DOHH2 (cell line): ENCODE measurements around the gene CORO2B.

Source experiments
- H3F3A ChIP-seq: fragments of 200-600 bp; sonication (generic), shearing (Covaris generic); 2 replicates; pipeline ENCODE4 v1.6.0; 2016; ENCODE audit warnings: antibody characterized with exemption, mild to moderate bottlenecking; ENCODE audit not compliant: control insufficient read depth, insufficient read depth
- H3K27ac ChIP-seq: fragments of 200-600 bp; sonication (generic); 2 replicates; pipeline ENCODE4 v1.5.1; 2014; ENCODE audit warnings: low read depth, mild to moderate bottlenecking, low read length, moderate library complexity
- H3K27me3 ChIP-seq: fragments of 200-600 bp; sonication (generic); 2 replicates; pipeline ENCODE4 v1.6.1; 2014; ENCODE audit warnings: mild to moderate bottlenecking, low read length, mixed read lengths; ENCODE audit not compliant: control insufficient read depth
- H3K36me3 ChIP-seq: fragments of 200-600 bp; sonication (generic); 2 replicates; pipeline ENCODE4 v1.6.1; 2014; ENCODE audit warnings: mild to moderate bottlenecking, low read length, moderate library complexity, mixed read lengths; ENCODE audit not compliant: control insufficient read depth
- H3K4me1 ChIP-seq: fragments of 200-600 bp; sonication (generic); 2 replicates; pipeline ENCODE4 v1.6.1; 2014; ENCODE audit warnings: mild to moderate bottlenecking, low read length, mixed read lengths; ENCODE audit not compliant: control insufficient read depth
- H3K4me2 ChIP-seq: fragments of 200-600 bp; sonication (generic); 2 replicates; pipeline ENCODE4 v1.6.0; 2014; ENCODE audit warnings: mild to moderate bottlenecking, low read length, moderate library complexity
- H3K4me3 ChIP-seq: fragments of 200-600 bp; sonication (generic); 2 replicates; pipeline ENCODE4 v1.5.1; 2014; ENCODE audit warnings: mild to moderate bottlenecking, low read length, mixed read lengths
- H3K79me2 ChIP-seq: fragments of 200-600 bp; sonication (generic); 2 replicates; pipeline ENCODE4 v1.6.1; 2014; ENCODE audit warnings: mild to moderate bottlenecking, low read length, mixed read lengths; ENCODE audit not compliant: control insufficient read depth
- H3K9me2 ChIP-seq: fragments of 200-600 bp; sonication (generic); replicated peaks from 2 replicates; pipeline ENCODE4 v1.6.1; 2014; ENCODE audit warnings: mild to moderate bottlenecking, low read length, mixed read lengths; ENCODE audit not compliant: control insufficient read depth
- H3K9me3 ChIP-seq: fragments of 200-600 bp; sonication (generic); 2 replicates; pipeline ENCODE4 v1.6.1; 2014; ENCODE audit warnings: antibody characterized with exemption, low read length, mixed read lengths; ENCODE audit not compliant: control insufficient read depth, insufficient read depth
- H4K20me1 ChIP-seq: fragments of 200-600 bp; sonication (generic); 2 replicates; pipeline ENCODE4 v1.6.0; 2014; ENCODE audit warnings: low read depth, mild to moderate bottlenecking, antibody characterized with exemption, low read length, moderate library complexity; ENCODE audit not compliant: control insufficient read depth, insufficient read depth
- EZH2phosphoT487 ChIP-seq: fragments of 200-600 bp; sonication (generic); IDR thresholded peaks from 2 replicates; pipeline ENCODE4 v1.6.1; 2017; ENCODE audit warnings: borderline replicate concordance, mild to moderate bottlenecking, antibody characterized with exemption, low read length, moderate library complexity, mixed read lengths
- TF ChIP-seq, protein P1 (sequence below): fragments of 200-600 bp; sonication (generic); IDR thresholded peaks from one replicate; pipeline ENCODE4 v1.5.1; 2014; ENCODE audit warnings: antibody characterized with exemption, mild to moderate bottlenecking, low read depth, low read length; ENCODE audit not compliant: poor library complexity, severe bottlenecking

CORO2B gene

GRCh38 chr15:68550498-68551295, 28.1 kb upstream of the CORO2B start:
- H3K9me3 ChIP-seq, result no peaks in the 10 kb centered on the region

DNA sequence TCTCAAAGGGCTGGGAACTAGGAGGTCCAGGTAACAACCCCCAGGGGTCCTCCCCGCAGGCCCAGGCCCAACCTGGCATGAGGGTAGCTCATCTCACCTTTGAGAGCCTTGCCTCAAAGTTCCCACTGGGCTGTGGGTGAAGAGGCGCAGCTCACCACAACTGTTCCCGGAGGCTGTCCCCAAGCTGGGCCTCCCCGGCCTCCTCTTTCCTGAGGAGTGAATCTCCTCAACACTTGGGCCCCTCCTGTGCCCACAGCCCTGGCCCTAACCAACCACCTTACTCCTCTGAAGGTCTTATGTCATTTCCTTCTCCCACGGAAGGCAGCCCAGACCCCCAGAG, 27.5 kb upstream of the CORO2B start:
- no peak overlapping the region for H3K27ac ChIP-seq
- H3K9me3 ChIP-seq, result no peaks in the 10 kb centered on the region
- H3K27me3 ChIP-seq, result peaks cover 31% of the 10 kb centered on the region

More at GRCh38 chr15:68550498-68551295, 28.1 kb upstream of the CORO2B start:
- Histone ChIP-seq H3K4me1 (no peaks in the 10 kb centered on the region), H3K27ac (no peak overlapping the region), H3K9me2 (no peaks in the 10 kb centered on the region), H3K4me2 (no peak overlapping the region), H3K4me3 (no peak overlapping the region), H3K36me3 (no peaks in the 10 kb centered on the region), H3F3A (no peaks in the 10 kb centered on the region), H4K20me1 (no peaks in the 10 kb centered on the region), H3K79me2 (no peaks in the 10 kb centered on the region), H3K27me3 (peaks cover 30% of the 10 kb centered on the region)
- TF ChIP-seq, protein P1, sequence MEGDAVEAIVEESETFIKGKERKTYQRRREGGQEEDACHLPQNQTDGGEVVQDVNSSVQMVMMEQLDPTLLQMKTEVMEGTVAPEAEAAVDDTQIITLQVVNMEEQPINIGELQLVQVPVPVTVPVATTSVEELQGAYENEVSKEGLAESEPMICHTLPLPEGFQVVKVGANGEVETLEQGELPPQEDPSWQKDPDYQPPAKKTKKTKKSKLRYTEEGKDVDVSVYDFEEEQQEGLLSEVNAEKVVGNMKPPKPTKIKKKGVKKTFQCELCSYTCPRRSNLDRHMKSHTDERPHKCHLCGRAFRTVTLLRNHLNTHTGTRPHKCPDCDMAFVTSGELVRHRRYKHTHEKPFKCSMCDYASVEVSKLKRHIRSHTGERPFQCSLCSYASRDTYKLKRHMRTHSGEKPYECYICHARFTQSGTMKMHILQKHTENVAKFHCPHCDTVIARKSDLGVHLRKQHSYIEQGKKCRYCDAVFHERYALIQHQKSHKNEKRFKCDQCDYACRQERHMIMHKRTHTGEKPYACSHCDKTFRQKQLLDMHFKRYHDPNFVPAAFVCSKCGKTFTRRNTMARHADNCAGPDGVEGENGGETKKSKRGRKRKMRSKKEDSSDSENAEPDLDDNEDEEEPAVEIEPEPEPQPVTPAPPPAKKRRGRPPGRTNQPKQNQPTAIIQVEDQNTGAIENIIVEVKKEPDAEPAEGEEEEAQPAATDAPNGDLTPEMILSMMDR, result peak; percentile 93
- TF ChIP-seq EZH2phosphoT487, result no peak

DNA sequence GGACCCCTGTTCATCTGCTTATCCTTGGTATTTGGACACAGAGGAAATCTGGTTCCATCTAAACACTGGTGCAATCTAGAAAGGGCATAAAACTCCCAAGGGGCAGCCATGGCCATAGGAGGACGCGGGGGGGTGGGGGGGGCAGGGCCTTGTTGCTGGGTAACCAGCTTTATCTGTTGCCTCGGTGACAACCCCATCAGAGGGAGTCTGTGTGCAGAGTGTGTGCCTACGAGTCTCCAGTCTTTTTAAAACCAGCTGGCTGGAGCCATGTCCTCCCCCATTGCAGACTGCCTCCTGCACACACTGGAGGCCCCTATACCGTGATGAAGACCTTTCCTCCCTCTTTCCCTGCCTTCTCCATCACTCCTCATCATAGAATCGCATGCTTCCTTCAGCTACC, 26.4 kb upstream of the CORO2B start:
- Histone ChIP-seq H3F3A (no peaks in the 10 kb centered on the region), H3K4me1 (no peaks in the 10 kb centered on the region), H3K4me2 (no peak overlapping the region), H4K20me1 (no peaks in the 10 kb centered on the region), H3K9me3 (no peaks in the 10 kb centered on the region), H3K4me3 (no peak overlapping the region), H3K27me3 (peaks cover 39% of the 10 kb centered on the region), H3K36me3 (no peaks in the 10 kb centered on the region), H3K79me2 (no peaks in the 10 kb centered on the region), H3K27ac (no peak overlapping the region), H3K9me2 (no peaks in the 10 kb centered on the region)
- no peak for TF ChIP-seq EZH2phosphoT487
- TF ChIP-seq, protein P1, result no peak

More for the DNA sequence above, 27.5 kb upstream of the CORO2B start:
- TF ChIP-seq, protein P1, result no peak
- TF ChIP-seq EZH2phosphoT487, result no peak
- Histone ChIP-seq H3K9me2 (no peaks in the 10 kb centered on the region), H3F3A (no peaks in the 10 kb centered on the region), H3K4me1 (no peaks in the 10 kb centered on the region), H3K4me2 (no peak overlapping the region), H3K79me2 (no peaks in the 10 kb centered on the region), H3K36me3 (no peaks in the 10 kb centered on the region), H4K20me1 (no peaks in the 10 kb centered on the region), H3K4me3 (no peak overlapping the region)
